Measurements from ENCODE around the gene ELAVL2. TPM values are rescaled to one million over a fixed set of nuclear protein-coding genes. Genes with fewer than 3 reads are reported as not detected.

The ELAVL2 gene
- total RNA-seq, 4 donors from 2014 or later, result 0.13 to 0.62 (median 0.25) TPM; not detected in 1

- no peak for ATAC-seq
- Histone ChIP-seq H3K4me1 (no peaks in the 10 kb centered on the region), H3K9me3 (no peaks in the 10 kb centered on the region), H3K4me3 (no peak overlapping the region), H3K27me3 (no peaks in the 10 kb centered on the region), H3K36me3 (no peaks in the 10 kb centered on the region), H3K27ac (no peak overlapping the region)
- TF ChIP-seq CTCF (IDR thresholded peaks at IDR 0.05) (no peak), POLR2A (IDR thresholded peaks at IDR 0.05) (no peak), POLR2AphosphoS5 (IDR thresholded peaks at IDR 0.05) (no peak), EP300 (IDR thresholded peaks at IDR 0.05) (no peak)
- WGBS, 2 donors (ENCODE audit: low coverage in 1 of 2), result 58 to 62% methylated on average over 4 to 9 of the region's 10 CpGs
Measured at GRCh38 chr9:23658376-23659258, 167.4 kb downstream of the ELAVL2 start.

- Histone ChIP-seq H3K4me1 (no peaks in the 10 kb centered on the region), H3K9me3 (no peaks in the 10 kb centered on the region), H3K36me3 (no peaks in the 10 kb centered on the region), H3K27ac (no peak overlapping the region), H3K27me3 (no peaks in the 10 kb centered on the region), H3K4me3 (no peak overlapping the region)
- ATAC-seq, result no peak
- 94 to 96% methylated on average over 5 of the region's 5 CpGs for WGBS, 2 donors (ENCODE audit: low coverage in 1 of 2)
- TF ChIP-seq CTCF (IDR thresholded peaks at IDR 0.05) (no peak), POLR2AphosphoS5 (IDR thresholded peaks at IDR 0.05) (no peak), EP300 (IDR thresholded peaks at IDR 0.05) (no peak), POLR2A (IDR thresholded peaks at IDR 0.05) (no peak)
Measured at GRCh38 chr9:23651051-23651450, 175.0 kb downstream of the ELAVL2 start.

GRCh38 chr9:23648651-23649050 lies 177.4 kb downstream of the ELAVL2 start:
- no peaks in the 10 kb centered on the region for H3K27me3 ChIP-seq
- no peak for ATAC-seq
- no peaks in the 10 kb centered on the region for H3K9me3 ChIP-seq
- H3K4me1 ChIP-seq, result no peaks in the 10 kb centered on the region
- H3K4me3 ChIP-seq, result no peak overlapping the region
- no peaks in the 10 kb centered on the region for H3K36me3 ChIP-seq
- no peak for TF ChIP-seq POLR2AphosphoS5 (IDR thresholded peaks at IDR 0.05)
- H3K27ac ChIP-seq, result no peak overlapping the region
- WGBS, 2 donors (ENCODE audit: low coverage in 1 of 2), result 60 to 80% methylated on average over 1 to 2 of the region's 2 CpGs

GRCh38 chr9:23644896-23645295 lies 181.1 kb downstream of the ELAVL2 start:
- TF ChIP-seq POLR2A (IDR thresholded peaks at IDR 0.05) (no peak), EP300 (IDR thresholded peaks at IDR 0.05) (no peak), POLR2AphosphoS5 (IDR thresholded peaks at IDR 0.05) (no peak), CTCF (IDR thresholded peaks at IDR 0.05) (no peak)
- H3K4me3 ChIP-seq, result no peak overlapping the region
- 91 to 97% methylated on average over 4 of the region's 4 CpGs for WGBS, 2 donors (ENCODE audit: low coverage in 1 of 2)
- no peaks in the 10 kb centered on the region for H3K27me3 ChIP-seq
- no peaks in the 10 kb centered on the region for H3K4me1 ChIP-seq
- ATAC-seq, result no peak
- no peaks in the 10 kb centered on the region for H3K9me3 ChIP-seq
- H3K36me3 ChIP-seq, result no peaks in the 10 kb centered on the region
- no peak overlapping the region for H3K27ac ChIP-seq

GRCh38 chr9:23644326-23644725 lies 181.7 kb downstream of the ELAVL2 start:
- H3K27ac ChIP-seq, result no peak overlapping the region
- no peaks in the 10 kb centered on the region for H3K9me3 ChIP-seq
- 72% methylated on average over 6 of the region's 6 CpGs; no CpG with 5 or more reads in 1 of the 2 donors for WGBS, 2 donors (ENCODE audit: low coverage in 1 of 2)
- H3K4me1 ChIP-seq, result no peaks in the 10 kb centered on the region
- no peaks in the 10 kb centered on the region for H3K36me3 ChIP-seq
- no peak for ATAC-seq
- H3K4me3 ChIP-seq, result no peak overlapping the region
- no peak for TF ChIP-seq EP300 (IDR thresholded peaks at IDR 0.05)
- no peak for TF ChIP-seq POLR2AphosphoS5 (IDR thresholded peaks at IDR 0.05)
- TF ChIP-seq CTCF (IDR thresholded peaks at IDR 0.05), result no peak
- TF ChIP-seq POLR2A (IDR thresholded peaks at IDR 0.05), result no peak
- H3K27me3 ChIP-seq, result no peaks in the 10 kb centered on the region
